Tibial artery (tissue), 4 donors: ENCODE measurements around the gene HACD2.

Experiments used
- DNase-seq, 2 donors: peaks; one replicate each; pipeline ENCODE4 v3.0.0-alpha.2; 2019
- H3K27ac ChIP-seq, 2 donors: fragments of 200-600 bp; sonication (generic) in 1 of 2; 1 replicate in 1 of 2; 2 replicates in 1 of 2; pipeline ENCODE4 v1.5.1; 2018 to 2019; ENCODE audit warnings: mild to moderate bottlenecking in 1 of 2
- H3K27me3 ChIP-seq, 2 donors: fragments of 200-600 bp; sonication (generic) in 1 of 2; one replicate each; pipeline versions ENCODE4 v1.5.1 to v1.6.0; 2016 to 2019
- H3K36me3 ChIP-seq, 3 donors: fragments of 200-600 bp; sonication (generic) in 2 of 3; one replicate each; pipeline ENCODE4 v1.5.1; 2016 to 2019; ENCODE audit warnings: mild to moderate bottlenecking in 2 of 3
- H3K4me1 ChIP-seq, 4 donors: fragments of 200-600 bp; sonication (generic) in 2 of 4; 1 replicate in 3 of 4; 2 replicates in 1 of 4; pipeline ENCODE4 v1.5.1; 2016 to 2019
- H3K4me3 ChIP-seq, 2 donors: fragments of 200-600 bp; sonication (generic) in 1 of 2; 1 replicate in 1 of 2; 2 replicates in 1 of 2; pipeline ENCODE4 v1.5.1; 2018 to 2019; ENCODE audit warnings: mild to moderate bottlenecking in 2 of 2
- H3K9me3 ChIP-seq, 3 donors: fragments of 200-600 bp; sonication (generic) in 1 of 3; one replicate each; pipeline ENCODE4 v1.5.1; 2016 to 2019
- intact Hi-C: fragments of 100-400 bp; cut with DNase I; formaldehyde crosslinking; loops from one replicate; pipeline ENCODE4 v1.15.0; 2023; ENCODE audit warnings: low total_unique reads
- TF ChIP-seq, protein P1 (sequence below), 2 experiments: fragments of 200-600 bp in 1 of 2; fragments of 450-650 bp in 1 of 2; IDR thresholded peaks; one replicate each; pipeline ENCODE4 v1.5.1; 2017 to 2019; ENCODE audit warnings: antibody characterized with exemption in 2 of 2, mild to moderate bottlenecking in 1 of 2, moderate library complexity in 1 of 2

Gene HACD2

GRCh38 chr3:123511084-123511483 lies 73.8 kb downstream of the HACD2 start:
- H3K4me3 ChIP-seq, result no peak overlapping the region
- H3K4me1 ChIP-seq, result no peaks in the 10 kb centered on the region
- intact Hi-C loops, result no loop called here
- no peaks in the 10 kb centered on the region for H3K9me3 ChIP-seq
- no peaks in the 10 kb centered on the region for H3K27me3 ChIP-seq
- no peak for DNase-seq
- no peak overlapping the region for H3K27ac ChIP-seq
- H3K36me3 ChIP-seq, result no peaks in the 10 kb centered on the region
- TF ChIP-seq, protein P1, sequence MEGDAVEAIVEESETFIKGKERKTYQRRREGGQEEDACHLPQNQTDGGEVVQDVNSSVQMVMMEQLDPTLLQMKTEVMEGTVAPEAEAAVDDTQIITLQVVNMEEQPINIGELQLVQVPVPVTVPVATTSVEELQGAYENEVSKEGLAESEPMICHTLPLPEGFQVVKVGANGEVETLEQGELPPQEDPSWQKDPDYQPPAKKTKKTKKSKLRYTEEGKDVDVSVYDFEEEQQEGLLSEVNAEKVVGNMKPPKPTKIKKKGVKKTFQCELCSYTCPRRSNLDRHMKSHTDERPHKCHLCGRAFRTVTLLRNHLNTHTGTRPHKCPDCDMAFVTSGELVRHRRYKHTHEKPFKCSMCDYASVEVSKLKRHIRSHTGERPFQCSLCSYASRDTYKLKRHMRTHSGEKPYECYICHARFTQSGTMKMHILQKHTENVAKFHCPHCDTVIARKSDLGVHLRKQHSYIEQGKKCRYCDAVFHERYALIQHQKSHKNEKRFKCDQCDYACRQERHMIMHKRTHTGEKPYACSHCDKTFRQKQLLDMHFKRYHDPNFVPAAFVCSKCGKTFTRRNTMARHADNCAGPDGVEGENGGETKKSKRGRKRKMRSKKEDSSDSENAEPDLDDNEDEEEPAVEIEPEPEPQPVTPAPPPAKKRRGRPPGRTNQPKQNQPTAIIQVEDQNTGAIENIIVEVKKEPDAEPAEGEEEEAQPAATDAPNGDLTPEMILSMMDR (IDR thresholded peaks at IDR 0.05), result no peak

GRCh38 chr3:123508178-123508577 lies 76.7 kb downstream of the HACD2 start:
- intact Hi-C loops, result no loop called here
- no peaks in the 10 kb centered on the region for H3K36me3 ChIP-seq
- no peaks in the 10 kb centered on the region for H3K9me3 ChIP-seq
- TF ChIP-seq, protein P1 (IDR thresholded peaks at IDR 0.05), result no peak
- H3K4me3 ChIP-seq, result no peak overlapping the region
- no peak for DNase-seq
- H3K4me1 ChIP-seq, result no peaks in the 10 kb centered on the region
- H3K27me3 ChIP-seq, result no peaks in the 10 kb centered on the region
- H3K27ac ChIP-seq, result no peak overlapping the region

DNA sequence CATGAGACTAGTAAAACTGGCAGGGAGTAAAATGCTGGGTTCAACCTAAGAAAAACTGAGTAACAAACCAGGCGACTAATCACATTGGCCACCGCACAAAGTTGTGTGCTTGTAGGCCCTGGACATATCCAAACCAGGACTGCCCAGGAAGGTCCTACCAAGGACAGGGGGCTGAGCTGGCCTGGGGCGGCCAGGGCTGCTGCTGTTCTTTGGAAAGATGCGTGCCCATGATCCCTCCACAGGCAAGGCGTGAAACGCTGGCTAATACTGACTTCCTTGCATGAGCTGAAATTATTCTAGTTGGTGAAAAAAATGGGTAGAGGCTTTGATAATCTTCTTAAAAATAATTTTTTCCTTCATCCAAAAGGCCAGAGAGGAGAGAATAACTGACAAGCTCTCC lies 79.0 kb downstream of the HACD2 start:
- no peaks in the 10 kb centered on the region for H3K27me3 ChIP-seq
- intact Hi-C loops, result no loop called here

GRCh38 chr3:123503203-123503602 lies 81.7 kb downstream of the HACD2 start:
- intact Hi-C loops, result no loop called here
- Histone ChIP-seq H3K4me1 (peaks cover 0 to 15% (median 1%) of the 10 kb centered on the region in 4 donors), H3K27me3 (no peaks in the 10 kb centered on the region), H3K9me3 (no peaks in the 10 kb centered on the region), H3K36me3 (peaks cover 0 to 2% (median 0%) of the 10 kb centered on the region in 3 donors), H3K27ac (no peak overlapping the region), H3K4me3 (no peak overlapping the region)
- TF ChIP-seq, protein P1 (IDR thresholded peaks at IDR 0.05), result no peak
- DNase-seq, result no peak

More for the DNA sequence above, 79.0 kb downstream of the HACD2 start:
- Histone ChIP-seq H3K9me3 (no peaks in the 10 kb centered on the region), H3K36me3 (no peaks in the 10 kb centered on the region), H3K27ac (no peak overlapping the region), H3K4me3 (no peak overlapping the region), H3K4me1 (no peaks in the 10 kb centered on the region)
- TF ChIP-seq, protein P1 (IDR thresholded peaks at IDR 0.05), result no peak
- DNase-seq, result no peak

DNA sequence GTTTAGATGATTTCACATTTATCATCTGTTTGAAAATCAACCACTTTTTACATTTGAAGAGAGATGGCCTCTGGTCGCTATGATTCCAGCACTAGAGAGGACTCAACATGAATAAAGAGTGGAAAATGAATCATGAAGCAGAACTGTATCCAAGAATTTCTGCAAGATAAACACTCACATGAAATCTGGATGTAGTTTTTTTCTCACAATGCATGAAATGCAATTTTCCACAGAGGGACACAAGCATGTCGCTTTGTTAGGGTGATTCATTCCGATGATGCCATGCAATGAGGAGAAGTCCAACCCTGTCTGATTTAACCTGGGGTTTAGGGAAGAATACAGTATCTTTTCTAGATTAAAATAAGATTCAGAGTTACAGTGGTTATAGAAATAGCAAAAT lies 85.5 kb downstream of the HACD2 start:
- Histone ChIP-seq H3K27ac (no peak overlapping the region), H3K4me1 (peaks cover 0 to 23% (median 1%) of the 10 kb centered on the region in 4 donors), H3K27me3 (no peaks in the 10 kb centered on the region), H3K4me3 (no peak overlapping the region), H3K9me3 (no peaks in the 10 kb centered on the region), H3K36me3 (peaks cover 0 to 16% (median 0%) of the 10 kb centered on the region in 3 donors)
- TF ChIP-seq, protein P1 (IDR thresholded peaks at IDR 0.05), result no peak
- no peak for DNase-seq
- intact Hi-C loops, result loop anchor here (10.0 kb wide), 1 partner anchor 45 kb away; no protein-coding TSS in a partner anchor

DNA sequence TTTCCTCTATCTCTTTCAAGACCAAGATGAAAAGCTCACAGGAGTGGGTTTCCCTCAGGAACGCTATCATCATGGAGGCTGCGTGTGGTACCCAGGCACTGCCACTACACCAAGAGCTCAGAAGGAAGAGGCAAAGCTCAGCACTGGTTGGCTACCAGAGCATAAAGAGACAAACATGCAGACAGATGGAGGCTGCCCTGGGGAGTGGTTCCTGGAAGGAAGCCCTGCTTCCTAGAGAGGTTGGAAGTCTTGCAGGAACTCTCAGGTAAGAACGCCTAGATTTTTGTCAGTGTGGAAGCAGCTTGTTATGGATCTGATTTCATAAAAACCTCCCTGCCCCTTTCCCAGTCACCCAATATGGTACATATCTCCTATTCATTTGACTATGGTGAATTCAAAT lies 86.1 kb downstream of the HACD2 start:
- Histone ChIP-seq H3K27me3 (no peaks in the 10 kb centered on the region), H3K4me3 (no peak overlapping the region), H3K4me1 (peaks cover 0 to 29% (median 1%) of the 10 kb centered on the region in 4 donors), H3K36me3 (peaks cover 0 to 16% (median 0%) of the 10 kb centered on the region in 3 donors), H3K27ac (peak overlapping the region in 1 of 2 donors; percentile 24), H3K9me3 (no peaks in the 10 kb centered on the region)
- DNase-seq, result no peak
- intact Hi-C loops, result loop anchor here (10.0 kb wide), 1 partner anchor 46 kb away; no protein-coding TSS in a partner anchor
- TF ChIP-seq, protein P1 (IDR thresholded peaks at IDR 0.05), result no peak
